Left hindlimb (tissue), 1 donor: ENCODE data around the gene RALB.
"Not testable (repeated sequence)": the region's sequence is repeated elsewhere in the genome, so short reads cannot be mapped to it uniquely, and the experiment has no call there.

Experiments
- DNase-seq: peaks from one replicate; pipeline ENCODE4 v3.0.0-alpha.2; 2018

The RALB gene

DNA sequence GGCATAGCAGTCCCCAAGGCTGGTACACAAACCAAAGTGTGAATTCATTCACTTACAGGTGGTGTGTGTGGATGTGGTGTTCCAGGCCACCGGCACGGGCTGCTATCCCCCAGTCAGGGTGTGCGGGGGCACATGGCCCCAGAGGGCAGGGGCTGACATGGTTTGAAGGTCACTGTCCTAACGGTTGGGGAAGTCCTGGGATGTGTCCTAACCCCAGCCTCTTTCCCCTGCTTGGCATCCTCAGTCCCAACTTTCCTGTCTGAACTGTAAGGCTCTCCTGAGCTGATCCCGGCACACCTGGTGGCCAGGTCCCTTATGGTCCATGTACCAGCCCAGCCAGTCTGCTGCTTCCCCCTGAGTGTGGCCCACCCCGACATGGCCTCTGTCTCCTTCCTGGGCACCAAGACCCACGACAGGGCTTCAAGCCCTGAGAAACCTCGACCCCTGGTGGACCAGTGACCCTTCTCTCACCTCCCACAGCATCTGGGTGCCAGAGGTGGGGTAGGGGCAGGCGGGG is 27.0 kb upstream of the RALB start:
- no peak for DNase-seq

DNA sequence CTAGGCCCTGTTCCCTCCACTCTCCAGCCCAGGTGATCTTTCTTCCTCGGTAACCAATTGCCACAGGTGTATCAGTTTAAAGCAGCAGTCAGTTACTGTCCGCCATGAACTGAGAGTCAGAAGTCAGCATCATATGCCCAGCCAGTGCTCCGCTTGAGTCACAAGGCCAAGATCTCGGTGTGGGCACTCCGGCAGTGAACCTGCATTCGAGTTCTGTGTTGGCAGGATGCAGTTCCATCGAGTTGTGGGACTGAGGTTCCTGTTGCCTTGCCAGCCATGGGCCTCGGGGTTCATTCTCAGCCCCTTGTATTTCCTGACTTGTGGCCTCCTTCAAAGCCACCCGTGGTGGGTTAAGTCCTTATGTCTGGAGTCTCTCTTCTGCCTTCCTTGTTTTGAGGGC is 26.3 kb upstream of the RALB start:
- DNase-seq = peak; percentile 2

DNA sequence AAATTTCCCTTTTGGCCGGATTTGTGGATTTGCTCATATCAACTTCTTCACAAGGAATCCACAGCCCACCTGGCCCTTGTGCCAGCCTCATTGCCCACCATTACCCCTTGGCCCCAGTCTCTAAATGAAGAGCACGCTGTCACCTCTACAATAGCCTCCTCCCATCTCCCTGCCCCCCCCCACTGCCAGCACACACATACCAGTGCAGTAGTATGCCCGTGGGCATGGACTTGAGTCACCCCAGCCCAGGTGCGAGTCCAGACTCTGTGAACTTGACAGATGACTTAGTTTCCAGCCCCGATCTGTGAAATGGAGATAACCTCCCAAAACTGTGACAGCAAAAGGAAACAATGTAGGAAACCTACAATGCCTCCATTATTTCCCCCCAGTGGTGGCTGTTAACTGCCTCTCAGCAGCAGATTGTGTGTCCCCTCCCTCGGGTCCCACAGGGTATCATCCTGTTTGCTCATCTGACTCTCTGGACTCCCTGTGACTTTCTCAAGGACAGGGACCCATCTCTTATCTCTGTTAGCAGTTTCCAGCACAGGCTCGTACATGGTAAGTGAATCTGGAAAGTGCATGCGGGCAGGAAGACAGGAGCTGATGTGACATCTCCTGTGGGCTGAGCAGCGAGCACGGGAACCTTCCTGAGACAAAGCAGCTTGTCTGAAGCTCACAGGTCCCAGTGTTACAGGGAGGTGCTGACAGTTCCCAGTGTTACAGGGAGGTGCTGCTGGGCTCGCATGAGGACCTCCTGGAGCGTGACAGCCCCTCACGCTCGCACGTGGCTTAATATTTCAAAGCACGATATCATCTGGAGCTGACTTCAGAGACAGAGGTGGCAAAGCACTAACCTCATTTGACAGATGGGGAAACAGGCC is 25.3 kb upstream of the RALB start:
- DNase-seq = peak; percentile 13

GRCh38 chr2:120228503-120228902 is 24.1 kb upstream of the RALB start:
- peak; percentile 26 for DNase-seq

DNA sequence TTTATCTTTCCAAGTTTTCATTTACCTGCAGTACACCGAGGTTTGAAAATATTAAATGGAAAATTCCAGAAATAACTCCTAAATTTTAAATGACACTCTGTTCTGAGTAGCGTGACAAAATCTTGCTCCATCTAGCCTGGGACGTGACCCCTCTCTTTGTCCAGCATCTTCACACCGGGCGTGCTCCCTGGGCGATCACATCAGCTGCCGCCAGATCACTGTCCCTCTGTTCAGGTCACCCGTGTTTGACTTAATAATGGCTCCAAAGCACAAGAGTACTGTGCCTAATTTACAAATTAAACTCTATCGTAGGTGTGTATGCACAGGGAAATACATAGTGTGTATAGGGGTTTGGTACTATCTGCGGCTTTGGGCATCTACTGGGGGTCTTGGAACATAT is 23.3 kb upstream of the RALB start:
- peak; percentile 12 for DNase-seq

DNA sequence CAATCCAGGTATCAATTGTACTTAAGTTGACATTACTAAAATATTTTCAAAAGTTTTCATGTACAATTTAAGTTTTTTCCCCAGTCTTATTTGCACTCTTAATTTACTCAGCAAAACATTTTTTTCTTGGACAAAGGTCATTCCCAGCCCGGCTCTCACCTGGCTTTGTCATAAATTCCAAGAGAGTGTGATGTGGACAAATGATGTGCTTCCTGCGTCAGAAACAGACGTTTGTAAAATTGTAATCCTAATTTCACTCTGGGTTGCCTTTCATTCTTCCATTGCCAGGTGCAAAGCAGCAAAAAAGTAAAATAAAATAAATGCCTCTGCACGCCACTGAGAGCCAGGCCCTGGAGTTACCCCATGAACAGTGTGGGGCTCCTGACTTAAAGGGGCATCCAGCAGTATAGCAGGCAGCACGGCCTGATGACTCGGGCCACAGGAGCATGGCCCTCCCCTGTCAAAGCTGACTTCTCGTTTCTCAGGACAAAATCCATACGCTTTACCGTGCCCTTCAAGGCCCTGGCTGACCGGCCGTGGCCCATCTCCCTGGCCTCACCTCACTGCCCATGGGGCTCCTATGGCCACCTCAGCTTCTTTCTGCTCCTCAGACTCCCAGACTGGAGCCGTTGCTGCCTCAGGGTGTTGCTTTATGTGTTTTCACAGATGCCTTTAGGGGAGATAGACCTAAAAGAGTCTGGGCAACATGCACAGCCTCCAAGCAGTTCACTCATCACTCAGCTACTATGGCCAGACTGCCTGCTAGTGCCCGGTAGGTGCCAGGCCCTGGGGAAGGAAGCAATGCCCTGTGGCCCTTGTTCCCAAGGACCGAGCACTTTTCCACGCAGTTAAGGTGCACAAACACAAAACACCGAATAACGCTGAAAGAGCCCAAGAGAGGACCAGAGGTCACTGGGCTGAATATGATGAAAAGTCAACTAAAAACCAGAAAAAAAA is 21.9 kb upstream of the RALB start:
- peak; percentile 29 for DNase-seq

- DNase-seq = peak; percentile 4
Measured at GRCh38 chr2:120231564-120231973, 21.1 kb upstream of the RALB start.

GRCh38 chr2:120231974-120232635 is 20.5 kb upstream of the RALB start:
- DNase-seq = peak; percentile 50

- DNase-seq = no peak
Measured at GRCh38 chr2:120233292-120233691, 19.4 kb upstream of the RALB start.

- DNase-seq = not testable (repeated sequence)
Measured at GRCh38 chr2:120235158-120235557, 17.5 kb upstream of the RALB start.

GRCh38 chr2:120235681-120236080 is 17.0 kb upstream of the RALB start:
- peak; percentile 15 for DNase-seq

GRCh38 chr2:120236316-120236715 is 16.3 kb upstream of the RALB start:
- DNase-seq = peak; percentile 50

DNA sequence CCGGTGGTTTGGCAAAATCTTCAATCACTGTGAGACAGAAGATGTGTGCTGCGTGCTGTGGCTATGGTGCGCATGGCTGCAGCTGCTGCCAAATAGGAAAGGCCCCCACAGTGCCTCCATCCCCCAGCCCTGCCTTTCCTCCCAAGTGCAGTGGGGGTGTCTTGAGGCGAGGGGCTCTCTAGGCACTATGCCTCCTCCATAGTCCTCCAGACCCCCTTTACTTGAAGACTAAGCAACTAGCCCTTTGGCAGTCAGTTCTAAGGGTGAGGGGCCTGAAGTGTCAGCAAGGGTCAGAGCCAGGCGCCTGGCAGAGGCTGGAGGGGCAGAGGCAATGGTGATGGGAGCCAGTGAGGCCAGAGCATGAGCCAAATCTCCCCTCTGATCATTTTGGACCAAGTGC is 15.9 kb upstream of the RALB start:
- DNase-seq = no peak

DNA sequence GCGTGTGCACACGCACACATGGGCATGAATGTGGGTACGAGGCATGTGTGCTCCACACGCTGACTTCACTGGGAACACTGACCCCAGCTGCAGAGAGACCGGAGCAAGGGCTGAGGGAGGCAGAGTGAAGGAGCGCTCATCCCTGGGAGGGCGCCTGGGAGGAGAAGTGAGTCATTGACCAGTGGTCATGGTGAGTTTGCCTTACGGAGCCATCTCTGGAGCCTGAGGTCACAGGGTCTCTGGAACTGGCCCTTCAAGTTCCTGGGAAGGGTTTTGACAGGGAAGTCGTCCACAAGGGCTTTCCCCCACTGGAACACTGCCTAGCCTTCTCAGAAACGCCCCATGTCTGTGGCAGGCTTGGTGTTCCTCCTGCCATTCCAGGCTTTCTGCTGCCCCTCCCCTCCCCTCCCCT is 15.2 kb upstream of the RALB start:
- DNase-seq = peak; percentile 34

DNA sequence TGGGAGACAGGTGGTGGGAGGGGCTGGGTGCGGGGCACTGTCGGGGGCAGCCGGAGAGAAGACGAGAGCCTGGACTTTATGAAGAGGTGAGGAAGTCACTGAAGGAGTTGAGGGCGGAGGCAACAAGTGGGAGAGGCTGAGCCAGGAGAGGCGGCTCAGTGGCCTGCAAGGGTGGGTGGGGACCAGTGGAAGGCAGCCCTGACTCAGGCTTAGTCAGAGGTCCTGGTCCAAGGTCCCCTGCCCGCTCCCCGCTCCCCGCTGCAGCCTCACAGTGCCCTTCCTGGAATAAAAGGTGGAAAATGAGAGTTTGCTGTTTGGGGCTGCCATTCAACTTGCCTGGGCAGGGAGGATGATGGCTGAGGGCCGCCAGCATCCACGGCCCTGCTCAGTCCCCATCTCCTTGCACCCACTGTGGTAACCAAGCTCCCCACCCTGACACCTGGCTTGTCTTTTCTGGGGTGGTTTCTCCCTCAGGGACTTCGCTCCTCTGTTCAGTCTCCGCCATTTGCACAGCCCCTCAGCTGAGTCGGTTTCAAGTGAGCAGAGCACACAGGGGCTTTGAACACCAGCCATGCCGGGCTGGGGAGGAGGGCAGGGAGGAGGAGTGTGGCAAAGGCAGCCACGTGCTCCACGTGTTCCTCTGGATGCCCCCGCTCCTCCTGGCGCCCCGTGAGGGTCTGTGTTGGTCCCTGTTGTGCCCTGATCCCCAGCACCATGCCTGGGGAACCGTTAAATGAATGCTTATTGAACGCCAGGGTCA is 13.7 kb upstream of the RALB start:
- peak; percentile 25 for DNase-seq

DNA sequence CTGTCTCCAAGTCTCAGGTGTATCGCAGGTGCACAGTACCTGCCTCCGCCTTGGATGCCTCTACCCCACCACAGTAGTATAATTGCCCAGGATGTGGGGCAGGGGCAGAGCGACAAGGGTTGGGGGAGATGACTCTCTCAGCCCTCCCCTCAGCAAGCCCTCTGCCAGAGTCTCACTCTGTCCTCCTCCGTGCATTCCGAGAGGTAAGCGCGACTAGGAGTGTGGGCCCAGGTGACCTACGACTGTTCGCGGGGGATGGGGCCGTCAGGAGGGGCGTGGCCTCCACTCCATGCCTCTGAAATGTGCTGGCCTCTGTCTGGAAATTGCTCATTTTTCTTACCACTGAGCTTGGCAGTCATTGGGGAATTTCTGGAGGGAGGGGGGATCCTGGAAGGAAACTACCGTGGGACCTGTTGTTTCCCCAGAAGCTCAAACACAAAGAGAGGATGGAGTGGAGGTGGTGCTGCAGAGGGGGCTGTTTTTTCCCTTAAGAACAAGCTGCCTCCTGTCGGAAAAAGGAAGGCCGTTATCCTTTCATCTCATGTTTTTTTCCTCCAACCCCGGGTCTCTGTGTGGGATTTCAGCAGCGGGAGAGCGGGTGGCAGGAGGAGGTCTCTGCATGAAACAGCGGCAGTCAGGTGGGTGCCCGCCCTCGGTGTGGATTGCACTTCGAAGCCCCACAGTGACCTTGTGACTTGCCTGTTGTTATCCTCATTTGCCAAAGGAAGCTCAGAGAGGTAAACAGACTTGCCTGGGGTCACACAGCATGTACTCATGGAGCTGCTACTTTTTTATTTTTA is 13.0 kb upstream of the RALB start:
- peak; percentile 78 for DNase-seq

- no peak for DNase-seq
Measured at GRCh38 chr2:120240901-120241429, 11.7 kb upstream of the RALB start.

- DNase-seq = no peak
Measured at GRCh38 chr2:120241684-120242083, 11.0 kb upstream of the RALB start.

GRCh38 chr2:120243211-120243610 is 9.4 kb upstream of the RALB start:
- DNase-seq = no peak

GRCh38 chr2:120243875-120244553 is 8.6 kb upstream of the RALB start:
- no peak for DNase-seq
